Stomach (tissue), 9 donors: ENCODE data around the gene BRF1. TPM values are rescaled to one million over a fixed set of nuclear protein-coding genes. Genes with fewer than 3 reads are reported as not detected.

Experiments used
- DNase-seq, 2 donors: peaks; one replicate each; pipeline versions ENCODE4 v3.0.0 to v3.0.0-alpha.2; 2013 to 2019
- H3K27ac ChIP-seq, 5 donors: fragments of 200-600 bp in 4 of 5; sonication (generic) in 4 of 5; one replicate each; pipeline ENCODE4 v1.5.1; 2013 to 2019; ENCODE audit warnings: mild to moderate bottlenecking in 1 of 5, moderate library complexity in 1 of 5
- H3K27me3 ChIP-seq, 3 donors: fragments of 200-600 bp; sonication (generic); one replicate each; pipeline ENCODE4 v1.5.1; 2017 to 2019; ENCODE audit warnings: mixed run types in 1 of 3
- H3K36me3 ChIP-seq, 4 donors: fragments of 200-600 bp; sonication (generic); 1 replicate in 3 of 4; 2 replicates in 1 of 4; pipeline ENCODE4 v1.5.1; 2016 to 2019
- H3K4me1 ChIP-seq, 4 donors: fragments of 200-600 bp; sonication (generic); one replicate each; pipeline ENCODE4 v1.5.1; 2016 to 2019
- H3K4me3 ChIP-seq, 4 donors: fragments of 200-600 bp; sonication (generic) in 3 of 4; one replicate each; pipeline ENCODE4 v1.5.1; 2016 to 2019; ENCODE audit warnings: mild to moderate bottlenecking in 1 of 4
- H3K9me3 ChIP-seq, 4 donors: fragments of 200-600 bp; sonication (generic); one replicate each; pipeline ENCODE4 v1.5.1; 2016 to 2019
- EP300 ChIP-seq: sonication (generic); formaldehyde crosslinking; IDR thresholded peaks from one replicate; pipeline ENCODE4 v1.6.1; 2017; ENCODE audit warnings: antibody characterized with exemption
- POLR2A ChIP-seq, 4 donors: fragments of 450-650 bp; IDR thresholded peaks; one replicate each; pipeline ENCODE4 v1.6.1; 2016; ENCODE audit warnings: antibody characterized with exemption in 4 of 4, control low read depth in 2 of 4, mild to moderate bottlenecking in 1 of 4, moderate library complexity in 1 of 4
- POLR2AphosphoS5 ChIP-seq, 3 donors: sonication (generic); formaldehyde crosslinking; IDR thresholded peaks; one replicate each; pipeline ENCODE4 v1.6.1; 2016; ENCODE audit warnings: antibody characterized with exemption in 3 of 3
- WGBS, 5 donors: extraction: QIAGEN DNeasy Blood & Tissue Kit in 3 of 5; methylation state at CpG; one replicate each; pipeline versions ENCODE4 v1.1.5 to v1.1.7; 2013 to 2018; 5-methylcytosine and 5-hydroxymethylcytosine counted together
- intact Hi-C: fragments of 100-400 bp; cut with DNase I; formaldehyde crosslinking; loops from one replicate; pipeline ENCODE4 v1.15.1; 2023; ENCODE audit warnings: low total_unique reads
- polyA plus RNA-seq, 3 donors: library from polyadenylated mRNA; stranded (reverse); fragments of 200-250 nt; gene quantifications; one replicate each; pipeline ENCODE4 v1.2.3, GENCODE V29; 2013
- total RNA-seq, 5 donors: library from RNA; depleted of rRNA; stranded (reverse); fragments of >200 nt; gene quantifications; one replicate each; pipeline versions ENCODE4 v1.1.0 to v1.2.3, GENCODE V29; 2014 to 2016
- TF ChIP-seq, protein P1 (sequence below), 7 experiments: fragments of 450-650 bp in 4 of 7; fragments of 200-600 bp in 3 of 7; sonication (generic) in 3 of 7; IDR thresholded peaks; one replicate each; pipeline ENCODE4 v1.5.1; 2016 to 2019; ENCODE audit warnings: antibody characterized with exemption in 7 of 7, control low read depth in 2 of 7, mild to moderate bottlenecking in 1 of 7
- donor health status: healthy with polysubstance abuse.
- donor health status: Bipolar disorder and iron deficiency.
- donor health status: healthy.

Gene BRF1
- total and polyA plus RNA-seq, 8 donors, result 9.2 to 141 (median 33.9) TPM

DNA sequence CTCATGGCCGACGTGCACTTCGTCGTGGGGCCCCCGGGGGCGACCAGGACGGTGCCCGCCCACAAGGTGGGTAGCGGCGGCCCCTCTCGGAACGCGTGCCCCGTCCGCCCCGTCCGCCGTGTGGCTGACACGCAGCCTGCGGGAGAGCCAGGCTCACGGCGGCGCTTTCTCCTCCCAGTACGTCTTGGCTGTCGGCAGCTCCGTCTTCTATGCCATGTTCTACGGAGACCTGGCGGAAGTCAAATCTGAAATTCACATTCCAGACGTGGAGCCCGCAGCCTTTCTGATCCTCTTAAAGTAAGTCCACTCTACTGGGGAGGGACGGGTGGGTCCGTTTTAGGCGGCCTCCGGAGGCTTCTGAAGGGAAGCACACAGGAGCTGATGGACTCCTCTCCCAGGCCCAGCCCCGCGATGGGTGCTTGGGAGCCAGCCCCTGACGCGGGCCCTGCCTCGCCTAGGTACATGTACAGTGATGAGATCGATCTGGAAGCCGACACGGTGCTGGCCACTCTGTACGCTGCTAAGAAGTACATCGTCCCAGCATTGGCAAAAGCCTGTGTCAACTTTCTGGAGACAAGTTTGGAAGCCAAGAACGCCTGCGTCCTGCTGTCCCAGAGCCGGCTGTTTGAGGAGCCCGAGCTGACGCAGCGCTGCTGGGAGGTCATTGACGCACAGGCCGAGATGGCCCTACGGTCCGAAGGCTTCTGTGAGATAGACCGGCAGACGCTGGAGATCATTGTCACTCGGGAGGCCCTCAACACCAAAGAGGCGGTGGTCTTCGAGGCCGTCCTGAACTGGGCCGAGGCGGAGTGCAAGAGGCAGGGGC is 51.4 kb downstream of the BRF1 start:
- peaks cover 19 to 32% (median 28%) of the 10 kb centered on the region in 4 donors for H3K4me1 ChIP-seq
- no peaks in the 10 kb centered on the region for H3K27me3 ChIP-seq
- peak; percentile 35 to 72 for DNase-seq
- H3K27ac ChIP-seq, result peak overlapping the region; percentile 74 to 99 (median 96)
- intact Hi-C loops, result no loop called here
- H3K36me3 ChIP-seq, result peaks cover 25 to 66% (median 53%) of the 10 kb centered on the region in 4 donors
- TF ChIP-seq POLR2AphosphoS5 (IDR thresholded peaks at IDR 0.05) (peak in 1 of 3 donors; percentile 9), POLR2A (IDR thresholded peaks at IDR 0.05) (no peak)
- no peaks in the 10 kb centered on the region for H3K9me3 ChIP-seq
- 37 to 63% (median 42%) methylated on average over 25 to 62 of the region's 62 CpGs for WGBS, 5 donors
- peak overlapping the region; percentile 60 to 69 (median 64) for H3K4me3 ChIP-seq

DNA sequence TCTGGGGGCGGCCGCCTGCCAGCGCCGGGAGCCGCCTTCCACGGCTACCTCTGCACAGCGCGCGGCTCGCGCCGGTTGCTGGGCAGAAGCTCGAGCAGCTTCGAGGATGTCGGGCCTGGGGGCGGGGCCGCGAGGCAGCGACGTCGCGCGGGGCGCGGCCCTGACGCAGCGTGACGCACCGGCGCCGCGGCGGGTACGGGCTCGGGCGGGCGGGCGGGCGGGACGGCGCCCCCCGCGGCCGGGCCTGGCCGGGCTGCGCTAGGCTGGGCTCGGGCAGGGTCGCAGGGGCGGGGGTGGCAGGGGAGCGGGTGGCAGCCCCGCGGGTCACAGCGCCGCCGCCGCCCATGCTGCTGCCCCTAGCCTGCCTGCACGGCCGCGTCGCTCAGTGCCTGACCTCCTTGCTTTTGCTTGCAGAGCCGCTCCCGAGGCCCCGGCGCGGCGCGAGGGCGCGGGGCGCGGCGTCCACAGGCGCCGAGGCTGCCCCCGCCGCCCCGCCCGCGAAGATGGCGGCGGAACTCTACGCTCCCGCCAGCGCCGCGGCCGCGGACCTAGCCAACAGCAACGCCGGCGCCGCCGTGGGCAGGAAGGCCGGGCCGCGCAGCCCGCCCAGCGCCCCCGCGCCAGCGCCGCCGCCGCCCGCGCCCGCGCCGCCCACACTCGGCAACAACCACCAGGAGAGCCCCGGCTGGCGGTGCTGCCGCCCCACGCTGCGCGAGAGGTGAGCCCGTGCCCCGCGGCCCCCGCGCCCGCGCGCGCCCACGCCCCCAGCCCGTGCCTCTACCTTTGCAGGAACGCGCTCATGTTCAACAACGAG is 52.2 kb downstream of the BRF1 start, which contains the start of gene BTBD6:
TSS of gene BTBD6 (plus strand) at position 166 of the 814 bp plus-strand sequence. CDS start at position 345, 179 bp downstream.
- peaks cover 19 to 32% (median 28%) of the 10 kb centered on the region in 4 donors for H3K4me1 ChIP-seq
- TF ChIP-seq EP300 (no peak), POLR2AphosphoS5 (IDR thresholded peaks at IDR 0.05) (peak in 2 of 3 donors; percentile 40 to 66)
- intact Hi-C loops, result no loop called here
- 0 to 1% (median 0%) methylated on average over 10 to 129 of the region's 130 CpGs for WGBS, 5 donors
- no peaks in the 10 kb centered on the region for H3K27me3 ChIP-seq
- peak; percentile 91 to 97 for DNase-seq
- peak within 1 kb of the TSS; percentile 60 to 69 (median 64) for H3K4me3 ChIP-seq
- H3K27ac ChIP-seq, result peak within 1 kb of the TSS; percentile 83 to 99 (median 96)
- no peaks in the 10 kb centered on the region for H3K9me3 ChIP-seq
- H3K36me3 ChIP-seq, result peaks cover 25 to 65% (median 55%) of the 10 kb centered on the region in 4 donors

DNA sequence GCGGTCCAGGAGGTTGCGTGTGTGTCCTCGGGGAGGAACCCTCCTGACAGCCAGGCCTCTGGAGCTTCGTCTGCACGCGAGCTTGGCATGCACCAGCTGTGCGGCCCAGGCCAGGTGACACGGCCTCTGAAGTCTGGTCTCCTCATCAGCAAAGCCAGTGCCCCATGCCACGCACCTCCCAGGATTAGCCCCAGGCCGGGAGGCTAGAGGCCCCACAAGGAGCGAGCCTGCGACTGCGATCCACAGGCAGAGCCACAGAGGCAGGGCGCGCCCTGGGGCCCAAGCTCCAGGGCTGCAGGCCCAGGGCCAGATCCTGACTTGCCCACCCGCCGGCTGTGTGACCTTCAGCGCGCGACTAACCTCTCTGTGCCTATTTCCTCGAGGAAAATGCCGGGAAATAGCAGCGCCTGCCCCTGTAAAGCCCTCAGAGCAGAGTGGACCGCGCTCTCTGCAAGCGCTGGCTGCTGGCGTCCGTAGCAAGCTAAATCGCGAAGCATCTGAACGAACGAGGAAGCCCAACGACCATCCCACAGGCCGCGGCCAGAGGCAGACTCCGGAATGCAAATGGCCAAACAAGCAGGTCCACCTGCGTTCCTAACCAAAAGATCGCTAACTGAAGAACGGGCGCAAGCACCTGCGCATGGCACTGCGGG is 53.0 kb downstream of the BRF1 start:
- no peaks in the 10 kb centered on the region for H3K27me3 ChIP-seq
- H3K9me3 ChIP-seq, result no peaks in the 10 kb centered on the region
- H3K4me1 ChIP-seq, result peaks cover 19 to 32% (median 28%) of the 10 kb centered on the region in 4 donors
- peaks cover 25 to 60% (median 50%) of the 10 kb centered on the region in 4 donors for H3K36me3 ChIP-seq
- intact Hi-C loops, result no loop called here
- peak overlapping the region; percentile 60 to 69 (median 64) for H3K4me3 ChIP-seq
- DNase-seq, result peak in 1 of 2 donors; percentile 23
- peak overlapping the region; percentile 78 to 97 (median 87) for H3K27ac ChIP-seq
- 31 to 39% (median 36%) methylated on average over 26 to 42 of the region's 42 CpGs for WGBS, 5 donors
- TF ChIP-seq POLR2AphosphoS5 (IDR thresholded peaks at IDR 0.05) (no peak), EP300 (no peak), POLR2A (IDR thresholded peaks at IDR 0.05) (no peak)
- TF ChIP-seq, protein P1, sequence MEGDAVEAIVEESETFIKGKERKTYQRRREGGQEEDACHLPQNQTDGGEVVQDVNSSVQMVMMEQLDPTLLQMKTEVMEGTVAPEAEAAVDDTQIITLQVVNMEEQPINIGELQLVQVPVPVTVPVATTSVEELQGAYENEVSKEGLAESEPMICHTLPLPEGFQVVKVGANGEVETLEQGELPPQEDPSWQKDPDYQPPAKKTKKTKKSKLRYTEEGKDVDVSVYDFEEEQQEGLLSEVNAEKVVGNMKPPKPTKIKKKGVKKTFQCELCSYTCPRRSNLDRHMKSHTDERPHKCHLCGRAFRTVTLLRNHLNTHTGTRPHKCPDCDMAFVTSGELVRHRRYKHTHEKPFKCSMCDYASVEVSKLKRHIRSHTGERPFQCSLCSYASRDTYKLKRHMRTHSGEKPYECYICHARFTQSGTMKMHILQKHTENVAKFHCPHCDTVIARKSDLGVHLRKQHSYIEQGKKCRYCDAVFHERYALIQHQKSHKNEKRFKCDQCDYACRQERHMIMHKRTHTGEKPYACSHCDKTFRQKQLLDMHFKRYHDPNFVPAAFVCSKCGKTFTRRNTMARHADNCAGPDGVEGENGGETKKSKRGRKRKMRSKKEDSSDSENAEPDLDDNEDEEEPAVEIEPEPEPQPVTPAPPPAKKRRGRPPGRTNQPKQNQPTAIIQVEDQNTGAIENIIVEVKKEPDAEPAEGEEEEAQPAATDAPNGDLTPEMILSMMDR (IDR thresholded peaks at IDR 0.05), result no peak

DNA sequence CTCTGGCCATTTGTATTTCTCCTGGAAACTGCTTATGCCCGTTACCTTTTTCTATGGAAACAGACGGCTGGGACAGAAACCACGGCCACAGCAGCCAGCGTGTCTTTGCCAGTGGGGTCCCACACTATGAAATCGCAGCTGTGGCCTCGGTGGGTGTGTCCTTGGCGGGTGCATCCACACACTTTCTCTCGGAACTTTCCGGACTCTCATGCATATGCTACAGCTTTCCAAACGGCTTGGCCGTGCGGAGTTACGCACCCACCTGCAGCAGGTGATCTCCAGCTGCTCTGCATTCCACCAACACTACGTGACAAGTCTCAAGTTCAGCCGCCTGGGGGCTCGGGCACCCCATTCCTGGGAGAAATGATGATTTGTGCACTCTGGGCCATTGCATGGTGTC is 53.8 kb downstream of the BRF1 start:
- peaks cover 22 to 53% (median 43%) of the 10 kb centered on the region in 4 donors for H3K36me3 ChIP-seq

More for the DNA sequence above, 53.8 kb downstream of the BRF1 start:
- Histone ChIP-seq H3K9me3 (no peaks in the 10 kb centered on the region), H3K4me1 (peaks cover 19 to 32% (median 28%) of the 10 kb centered on the region in 4 donors), H3K27ac (no peak overlapping the region), H3K4me3 (no peak overlapping the region), H3K27me3 (no peaks in the 10 kb centered on the region)
- intact Hi-C loops, result no loop called here
- TF ChIP-seq POLR2AphosphoS5 (IDR thresholded peaks at IDR 0.05), result no peak
- no peak for TF ChIP-seq EP300
- TF ChIP-seq, protein P1 (IDR thresholded peaks at IDR 0.05), result no peak
- no peak for TF ChIP-seq POLR2A (IDR thresholded peaks at IDR 0.05)
- WGBS, 5 donors, result 91 to 96% (median 95%) methylated on average over 16 of the region's 16 CpGs
- DNase-seq, result no peak
